ENCODE data around the gene IL17F. TPM values are rescaled to one million over a fixed set of nuclear protein-coding genes. Genes with fewer than 3 reads are reported as not detected.

Gene IL17F
- total and polyA plus RNA-seq, 2 experiments from 2014 or later, result not detected

DNA sequence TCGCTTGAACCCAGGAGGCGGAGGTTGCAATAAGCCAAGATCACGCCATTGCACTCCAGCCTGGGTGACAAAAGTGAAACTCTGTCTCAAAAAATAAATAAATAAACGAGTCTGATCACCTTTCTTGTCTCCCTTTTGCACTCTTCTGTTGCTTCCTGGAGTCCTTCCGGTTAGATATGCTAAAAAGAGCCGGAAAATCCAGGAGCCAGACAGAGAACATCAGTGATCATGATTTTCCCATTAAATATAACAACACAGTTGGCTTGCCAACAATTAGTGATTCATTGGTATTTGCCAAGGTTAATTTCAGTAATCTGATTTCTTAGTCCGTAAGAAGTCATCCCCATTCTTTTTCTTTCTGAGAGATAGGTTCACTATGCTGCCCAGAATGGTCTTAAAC, 43.9 kb upstream of the IL17F start (continued):
- TF ChIP-seq STAT1 (IDR thresholded peaks at IDR 0.05; ENCODE audit: unreplicated experiment) (no peak), ZNF114 (CRISPR knock-in tag; IDR thresholded peaks at IDR 0.05) (no peak), EZH2phosphoT487 (IDR thresholded peaks at IDR 0.05; ENCODE audit: unreplicated experiment) (no peak), EZH2 (IDR thresholded peaks at IDR 0.05; ENCODE audit: low read depth, unreplicated experiment) (no peak), NANOG (IDR thresholded peaks at IDR 0.05; ENCODE audit: borderline replicate concordance) (no peak)
- TF ChIP-seq, protein P1, sequence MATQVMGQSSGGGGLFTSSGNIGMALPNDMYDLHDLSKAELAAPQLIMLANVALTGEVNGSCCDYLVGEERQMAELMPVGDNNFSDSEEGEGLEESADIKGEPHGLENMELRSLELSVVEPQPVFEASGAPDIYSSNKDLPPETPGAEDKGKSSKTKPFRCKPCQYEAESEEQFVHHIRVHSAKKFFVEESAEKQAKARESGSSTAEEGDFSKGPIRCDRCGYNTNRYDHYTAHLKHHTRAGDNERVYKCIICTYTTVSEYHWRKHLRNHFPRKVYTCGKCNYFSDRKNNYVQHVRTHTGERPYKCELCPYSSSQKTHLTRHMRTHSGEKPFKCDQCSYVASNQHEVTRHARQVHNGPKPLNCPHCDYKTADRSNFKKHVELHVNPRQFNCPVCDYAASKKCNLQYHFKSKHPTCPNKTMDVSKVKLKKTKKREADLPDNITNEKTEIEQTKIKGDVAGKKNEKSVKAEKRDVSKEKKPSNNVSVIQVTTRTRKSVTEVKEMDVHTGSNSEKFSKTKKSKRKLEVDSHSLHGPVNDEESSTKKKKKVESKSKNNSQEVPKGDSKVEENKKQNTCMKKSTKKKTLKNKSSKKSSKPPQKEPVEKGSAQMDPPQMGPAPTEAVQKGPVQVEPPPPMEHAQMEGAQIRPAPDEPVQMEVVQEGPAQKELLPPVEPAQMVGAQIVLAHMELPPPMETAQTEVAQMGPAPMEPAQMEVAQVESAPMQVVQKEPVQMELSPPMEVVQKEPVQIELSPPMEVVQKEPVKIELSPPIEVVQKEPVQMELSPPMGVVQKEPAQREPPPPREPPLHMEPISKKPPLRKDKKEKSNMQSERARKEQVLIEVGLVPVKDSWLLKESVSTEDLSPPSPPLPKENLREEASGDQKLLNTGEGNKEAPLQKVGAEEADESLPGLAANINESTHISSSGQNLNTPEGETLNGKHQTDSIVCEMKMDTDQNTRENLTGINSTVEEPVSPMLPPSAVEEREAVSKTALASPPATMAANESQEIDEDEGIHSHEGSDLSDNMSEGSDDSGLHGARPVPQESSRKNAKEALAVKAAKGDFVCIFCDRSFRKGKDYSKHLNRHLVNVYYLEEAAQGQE (IDR thresholded peaks at IDR 0.05; ENCODE audit: unreplicated experiment), result no peak

DNA sequence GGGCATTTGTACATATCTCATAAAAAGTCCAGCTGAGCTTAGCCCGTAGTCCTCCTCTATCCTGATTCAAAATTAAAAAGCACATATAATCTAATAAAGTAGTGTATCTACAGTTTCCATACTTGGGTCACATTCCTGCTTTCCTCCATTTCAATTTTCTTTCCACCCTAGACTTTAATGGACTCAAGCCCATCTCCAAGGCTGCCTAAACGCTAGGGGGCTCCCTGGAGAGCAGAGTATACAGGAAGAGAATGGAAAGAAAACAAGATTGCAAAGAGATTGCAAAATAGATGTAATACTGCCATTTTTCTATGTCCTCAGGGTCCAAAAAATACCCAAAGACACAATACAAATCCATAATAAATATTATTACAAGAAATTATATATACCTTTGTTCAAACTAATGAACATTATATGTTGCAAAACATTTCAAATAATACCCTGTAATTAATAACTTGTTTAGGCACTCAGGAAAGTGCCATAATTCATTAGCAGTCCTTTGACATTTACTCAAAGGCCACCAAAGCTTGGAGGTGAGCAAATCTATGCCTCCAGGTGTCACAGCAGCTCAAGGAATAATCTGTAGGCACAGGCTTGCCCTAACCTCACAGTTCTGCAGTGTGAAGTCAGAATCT, 42.6 kb upstream of the IL17F start:
- DNase-seq (ENCODE audit: low spot score) (peak; percentile 85), ATAC-seq (no peak)
- peaks cover 19% of the 10 kb centered on the region for H3K4me1 Mint-ChIP-seq
- Histone ChIP-seq H2AFZ (no peak overlapping the region; the same call in 1 of the 2 replicates), H3K4me3 (no peak overlapping the region), H3K4me2 (no peak overlapping the region), H3K27ac (ENCODE audit: low read depth) (no peak overlapping the region), H3K79me2 (replicated peaks; ENCODE audit: insufficient read depth) (peaks cover 25% of the 10 kb centered on the region), H3K9me2 (ENCODE audit: insufficient read depth) (no peaks in the 10 kb centered on the region), H3K27me3 (ENCODE audit: insufficient read depth) (no peaks in the 10 kb centered on the region), H3K4me1 (ENCODE audit: insufficient read depth) (peaks cover 20% of the 10 kb centered on the region; the same call in 1 of the 2 replicates), H3F3A (replicated peaks; ENCODE audit: low read depth) (no peaks in the 10 kb centered on the region), H4K20me1 (replicated peaks; ENCODE audit: insufficient read depth) (peaks cover 8% of the 10 kb centered on the region), H3K36me3 (ENCODE audit: insufficient read depth) (peaks cover 10% of the 10 kb centered on the region)
- H3K4me3 Mint-ChIP-seq, result peak overlapping the region; percentile 51; the same call in 1 of the 3 replicates
- H3K27me3 Mint-ChIP-seq (ENCODE audit: insufficient read depth, low read depth, poor library complexity), result peaks cover 2% of the 10 kb centered on the region
- peak overlapping the region; percentile 75; the same call in 1 of the 2 replicates for H3K27ac Mint-ChIP-seq
- peaks cover 20% of the 10 kb centered on the region for H3K36me3 Mint-ChIP-seq (ENCODE audit: low read depth)
- H3K9me3 Mint-ChIP-seq, result peaks cover 3% of the 10 kb centered on the region; the same call in 1 of the 3 replicates
- TF ChIP-seq, protein P2, sequence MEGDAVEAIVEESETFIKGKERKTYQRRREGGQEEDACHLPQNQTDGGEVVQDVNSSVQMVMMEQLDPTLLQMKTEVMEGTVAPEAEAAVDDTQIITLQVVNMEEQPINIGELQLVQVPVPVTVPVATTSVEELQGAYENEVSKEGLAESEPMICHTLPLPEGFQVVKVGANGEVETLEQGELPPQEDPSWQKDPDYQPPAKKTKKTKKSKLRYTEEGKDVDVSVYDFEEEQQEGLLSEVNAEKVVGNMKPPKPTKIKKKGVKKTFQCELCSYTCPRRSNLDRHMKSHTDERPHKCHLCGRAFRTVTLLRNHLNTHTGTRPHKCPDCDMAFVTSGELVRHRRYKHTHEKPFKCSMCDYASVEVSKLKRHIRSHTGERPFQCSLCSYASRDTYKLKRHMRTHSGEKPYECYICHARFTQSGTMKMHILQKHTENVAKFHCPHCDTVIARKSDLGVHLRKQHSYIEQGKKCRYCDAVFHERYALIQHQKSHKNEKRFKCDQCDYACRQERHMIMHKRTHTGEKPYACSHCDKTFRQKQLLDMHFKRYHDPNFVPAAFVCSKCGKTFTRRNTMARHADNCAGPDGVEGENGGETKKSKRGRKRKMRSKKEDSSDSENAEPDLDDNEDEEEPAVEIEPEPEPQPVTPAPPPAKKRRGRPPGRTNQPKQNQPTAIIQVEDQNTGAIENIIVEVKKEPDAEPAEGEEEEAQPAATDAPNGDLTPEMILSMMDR (conservative IDR thresholded peaks at IDR 0.05; ENCODE audit: low read depth in 2 of 2), result peak; percentile 84 to 94
- no peak for TF ChIP-seq JUNB (IDR thresholded peaks at IDR 0.05; ENCODE audit: unreplicated experiment)
- TF ChIP-seq, protein P3, sequence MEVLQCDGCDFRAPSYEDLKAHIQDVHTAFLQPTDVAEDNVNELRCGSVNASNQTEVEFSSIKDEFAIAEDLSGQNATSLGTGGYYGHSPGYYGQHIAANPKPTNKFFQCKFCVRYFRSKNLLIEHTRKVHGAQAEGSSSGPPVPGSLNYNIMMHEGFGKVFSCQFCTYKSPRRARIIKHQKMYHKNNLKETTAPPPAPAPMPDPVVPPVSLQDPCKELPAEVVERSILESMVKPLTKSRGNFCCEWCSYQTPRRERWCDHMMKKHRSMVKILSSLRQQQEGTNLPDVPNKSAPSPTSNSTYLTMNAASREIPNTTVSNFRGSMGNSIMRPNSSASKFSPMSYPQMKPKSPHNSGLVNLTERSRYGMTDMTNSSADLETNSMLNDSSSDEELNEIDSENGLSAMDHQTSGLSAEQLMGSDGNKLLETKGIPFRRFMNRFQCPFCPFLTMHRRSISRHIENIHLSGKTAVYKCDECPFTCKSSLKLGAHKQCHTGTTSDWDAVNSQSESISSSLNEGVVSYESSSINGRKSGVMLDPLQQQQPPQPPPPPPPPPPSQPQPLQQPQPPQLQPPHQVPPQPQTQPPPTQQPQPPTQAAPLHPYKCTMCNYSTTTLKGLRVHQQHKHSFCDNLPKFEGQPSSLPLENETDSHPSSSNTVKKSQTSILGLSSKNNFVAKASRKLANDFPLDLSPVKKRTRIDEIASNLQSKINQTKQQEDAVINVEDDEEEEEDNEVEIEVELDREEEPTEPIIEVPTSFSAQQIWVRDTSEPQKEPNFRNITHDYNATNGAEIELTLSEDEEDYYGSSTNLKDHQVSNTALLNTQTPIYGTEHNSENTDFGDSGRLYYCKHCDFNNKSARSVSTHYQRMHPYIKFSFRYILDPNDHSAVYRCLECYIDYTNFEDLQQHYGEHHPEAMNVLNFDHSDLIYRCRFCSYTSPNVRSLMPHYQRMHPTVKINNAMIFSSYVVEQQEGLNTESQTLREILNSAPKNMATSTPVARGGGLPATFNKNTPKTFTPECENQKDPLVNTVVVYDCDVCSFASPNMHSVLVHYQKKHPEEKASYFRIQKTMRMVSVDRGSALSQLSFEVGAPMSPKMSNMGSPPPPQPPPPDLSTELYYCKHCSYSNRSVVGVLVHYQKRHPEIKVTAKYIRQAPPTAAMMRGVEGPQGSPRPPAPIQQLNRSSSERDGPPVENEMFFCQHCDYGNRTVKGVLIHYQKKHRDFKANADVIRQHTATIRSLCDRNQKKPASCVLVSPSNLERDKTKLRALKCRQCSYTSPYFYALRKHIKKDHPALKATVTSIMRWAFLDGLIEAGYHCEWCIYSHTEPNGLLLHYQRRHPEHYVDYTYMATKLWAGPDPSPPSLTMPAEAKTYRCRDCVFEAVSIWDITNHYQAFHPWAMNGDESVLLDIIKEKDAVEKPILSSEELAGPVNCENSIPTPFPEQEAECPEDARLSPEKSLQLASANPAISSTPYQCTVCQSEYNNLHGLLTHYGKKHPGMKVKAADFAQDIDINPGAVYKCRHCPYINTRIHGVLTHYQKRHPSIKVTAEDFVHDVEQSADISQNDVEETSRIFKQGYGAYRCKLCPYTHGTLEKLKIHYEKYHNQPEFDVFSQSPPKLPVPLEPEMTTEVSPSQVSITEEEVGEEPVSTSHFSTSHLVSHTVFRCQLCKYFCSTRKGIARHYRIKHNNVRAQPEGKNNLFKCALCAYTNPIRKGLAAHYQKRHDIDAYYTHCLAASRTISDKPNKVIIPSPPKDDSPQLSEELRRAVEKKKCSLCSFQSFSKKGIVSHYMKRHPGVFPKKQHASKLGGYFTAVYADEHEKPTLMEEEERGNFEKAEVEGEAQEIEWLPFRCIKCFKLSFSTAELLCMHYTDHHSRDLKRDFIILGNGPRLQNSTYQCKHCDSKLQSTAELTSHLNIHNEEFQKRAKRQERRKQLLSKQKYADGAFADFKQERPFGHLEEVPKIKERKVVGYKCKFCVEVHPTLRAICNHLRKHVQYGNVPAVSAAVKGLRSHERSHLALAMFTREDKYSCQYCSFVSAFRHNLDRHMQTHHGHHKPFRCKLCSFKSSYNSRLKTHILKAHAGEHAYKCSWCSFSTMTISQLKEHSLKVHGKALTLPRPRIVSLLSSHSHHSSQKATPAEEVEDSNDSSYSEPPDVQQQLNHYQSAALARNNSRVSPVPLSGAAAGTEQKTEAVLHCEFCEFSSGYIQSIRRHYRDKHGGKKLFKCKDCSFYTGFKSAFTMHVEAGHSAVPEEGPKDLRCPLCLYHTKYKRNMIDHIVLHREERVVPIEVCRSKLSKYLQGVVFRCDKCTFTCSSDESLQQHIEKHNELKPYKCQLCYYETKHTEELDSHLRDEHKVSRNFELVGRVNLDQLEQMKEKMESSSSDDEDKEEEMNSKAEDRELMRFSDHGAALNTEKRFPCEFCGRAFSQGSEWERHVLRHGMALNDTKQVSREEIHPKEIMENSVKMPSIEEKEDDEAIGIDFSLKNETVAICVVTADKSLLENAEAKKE (CRISPR knock-in tag; IDR thresholded peaks at IDR 0.05), result no peak
- TF ChIP-seq, protein P4, sequence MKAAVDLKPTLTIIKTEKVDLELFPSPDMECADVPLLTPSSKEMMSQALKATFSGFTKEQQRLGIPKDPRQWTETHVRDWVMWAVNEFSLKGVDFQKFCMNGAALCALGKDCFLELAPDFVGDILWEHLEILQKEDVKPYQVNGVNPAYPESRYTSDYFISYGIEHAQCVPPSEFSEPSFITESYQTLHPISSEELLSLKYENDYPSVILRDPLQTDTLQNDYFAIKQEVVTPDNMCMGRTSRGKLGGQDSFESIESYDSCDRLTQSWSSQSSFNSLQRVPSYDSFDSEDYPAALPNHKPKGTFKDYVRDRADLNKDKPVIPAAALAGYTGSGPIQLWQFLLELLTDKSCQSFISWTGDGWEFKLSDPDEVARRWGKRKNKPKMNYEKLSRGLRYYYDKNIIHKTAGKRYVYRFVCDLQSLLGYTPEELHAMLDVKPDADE (IDR thresholded peaks at IDR 0.05), result no peak

Data from GM23338 (cell line).